H1 (cell line): ENCODE data around the gene C2CD3. TPM values are rescaled to one million over a fixed set of nuclear protein-coding genes. Genes with fewer than 3 reads are reported as not detected.

Experiments used
- CTCF ChIA-PET: fragments of 300-600 bp; sonication (Branson Sonifier 250); formaldehyde crosslinking; loops from one replicate; lab custom pipeline; 2021; ENCODE audit not compliant: partially characterized antibody; lab: Charles Lee
- POLR2A ChIA-PET: fragments of 300-600 bp; sonication (Branson Sonifier 250); formaldehyde crosslinking; loops from one replicate; lab custom pipeline; 2021; ENCODE audit warnings: inconsistent platforms; ENCODE audit not compliant: partially characterized antibody; lab: Charles Lee
- DNase-seq, 2 experiments: peaks; one replicate each; pipeline versions ENCODE4 v3.0.0 to v3.0.0-alpha.2; 2010 to 2022; ENCODE audit warnings: low spot score in 2 of 2, low read depth in 1 of 2, mixed read lengths in 1 of 2
- FAIRE-seq: peaks from 2 replicates; lab custom pipeline; 2011; peaks lifted over from hg19 to GRCh38; lab: Jason Lieb, UNC
- H2AFZ ChIP-seq: 2 replicates; pipeline ENCODE4 v1.8.1; 2012; ENCODE audit warnings: low read length, inconsistent platforms
- H2AK5ac ChIP-seq: 2 replicates; pipeline ENCODE4 v1.6.1; 2013; ENCODE audit warnings: low read depth, low read length
- H2BK120ac ChIP-seq: replicated peaks from 2 replicates; pipeline ENCODE3; 2013; ENCODE audit warnings: low read depth, low read length, inconsistent platforms
- H2BK12ac ChIP-seq: 2 replicates; pipeline ENCODE4 v1.6.1; 2013; ENCODE audit warnings: low read depth, low read length
- H2BK15ac ChIP-seq: 2 replicates; pipeline ENCODE4 v1.6.1; 2013; ENCODE audit warnings: low read length
- H2BK20ac ChIP-seq: 2 replicates; pipeline ENCODE4 v1.6.1; 2013; ENCODE audit warnings: low read length
- H2BK5ac ChIP-seq: 2 replicates; pipeline ENCODE4 v1.6.1; 2013; ENCODE audit warnings: low read depth, low read length
- H3K14ac ChIP-seq: 2 replicates; pipeline ENCODE4 v1.6.1; 2013; ENCODE audit warnings: inconsistent platforms; ENCODE audit not compliant: insufficient read length
- H3K18ac ChIP-seq: 2 replicates; pipeline ENCODE4 v1.6.1; 2013; ENCODE audit warnings: low read length; ENCODE audit errors: extremely low read depth
- H3K23ac ChIP-seq: 2 replicates; pipeline ENCODE4 v1.6.1; 2013; ENCODE audit warnings: inconsistent platforms; ENCODE audit not compliant: insufficient read length
- H3K23me2 ChIP-seq: 2 replicates; pipeline ENCODE4 v1.6.1; 2013; ENCODE audit warnings: low read depth, low read length
- H3K27ac ChIP-seq: 2 replicates; pipeline ENCODE4 v1.6.1; 2011; ENCODE audit warnings: low read depth, low read length, inconsistent platforms
- H3K27me3 ChIP-seq, 4 experiments: replicated peaks in 1 of 4; 1 replicate in 1 of 4; 2 replicates in 3 of 4; pipeline versions ENCODE4 v1.6.1 to v1.8.1; 2011 to 2013; ENCODE audit warnings: low read length in 3 of 4, mild to moderate bottlenecking in 3 of 4, inconsistent platforms in 2 of 4, mixed read lengths in 2 of 4, moderate library complexity in 1 of 4; ENCODE audit not compliant: control insufficient read depth in 3 of 4, insufficient read depth in 3 of 4; ENCODE audit errors: extremely low read depth in 1 of 4
- H3K36me3 ChIP-seq, 4 experiments: 2 replicates each; pipeline versions ENCODE4 v1.6.1 to v1.8.1; 2011 to 2013; ENCODE audit warnings: mild to moderate bottlenecking in 4 of 4, low read length in 3 of 4, moderate library complexity in 2 of 4, control low read depth in 1 of 4, inconsistent platforms in 1 of 4; ENCODE audit not compliant: insufficient read depth in 4 of 4, control insufficient read depth in 2 of 4
- H3K4ac ChIP-seq: replicated peaks from 2 replicates; pipeline ENCODE3; 2013; ENCODE audit warnings: low read length, low read depth, mixed read lengths, inconsistent platforms; ENCODE audit not compliant: insufficient read length
- H3K4me1 ChIP-seq, 4 experiments: replicated peaks in 1 of 4; 1 replicate in 1 of 4; 2 replicates in 3 of 4; pipeline versions ENCODE4 v1.6.1 to v1.8.1; 2011 to 2013; ENCODE audit warnings: low read length in 3 of 4, inconsistent platforms in 2 of 4, mixed read lengths in 1 of 4; ENCODE audit not compliant: insufficient read depth in 4 of 4, control insufficient read depth in 3 of 4
- H3K4me2 ChIP-seq, 2 experiments: 2 replicates each; pipeline versions ENCODE4 v1.6.1 to v1.8.1; 2011 to 2013; ENCODE audit warnings: low read depth in 2 of 2, low read length in 2 of 2, control low read depth in 1 of 2, inconsistent platforms in 1 of 2, mild to moderate bottlenecking in 1 of 2; ENCODE audit not compliant: insufficient read depth in 1 of 2
- H3K4me3 ChIP-seq, 4 experiments: fragments of 200-600, 300-600 bp in 1 of 4; sonication (generic), shearing (Covaris generic), sonication (Bioruptor Twin) in 1 of 4; 2 replicates each; pipeline versions ENCODE4 v1.5.1 to v1.8.1; 2011 to 2016; ENCODE audit warnings: low read length in 4 of 4, low read depth in 3 of 4, control low read depth in 2 of 4, inconsistent platforms in 2 of 4, mild to moderate bottlenecking in 2 of 4, mixed read lengths in 1 of 4, moderate library complexity in 1 of 4; ENCODE audit not compliant: insufficient read depth in 2 of 4; ENCODE audit errors: extremely low read depth in 1 of 4
- H3K56ac ChIP-seq: replicated peaks from 2 replicates; pipeline ENCODE3; 2013; ENCODE audit warnings: low read depth, mild to moderate bottlenecking, mixed read lengths, low read length, inconsistent platforms; ENCODE audit not compliant: insufficient read length
- H3K79me1 ChIP-seq: 2 replicates; pipeline ENCODE4 v1.6.1; 2013; ENCODE audit warnings: low read depth, low read length, control low read depth
- H3K79me2 ChIP-seq, 2 experiments: 2 replicates each; pipeline versions ENCODE4 v1.6.1 to v1.8.1; 2012 to 2013; ENCODE audit warnings: low read length in 2 of 2, mild to moderate bottlenecking in 2 of 2, inconsistent platforms in 1 of 2; ENCODE audit not compliant: insufficient read depth in 2 of 2, control insufficient read depth in 1 of 2
- H3K9ac ChIP-seq, 4 experiments: replicated peaks in 1 of 4; 1 replicate in 1 of 4; 2 replicates in 3 of 4; pipeline versions ENCODE4 v1.6.1 to v1.8.1; 2011 to 2013; ENCODE audit warnings: low read depth in 3 of 4, low read length in 3 of 4, control low read depth in 2 of 4, mild to moderate bottlenecking in 2 of 4, moderate library complexity in 2 of 4, inconsistent platforms in 1 of 4; ENCODE audit errors: extremely low read depth in 1 of 4
- H3K9me3 ChIP-seq, 2 experiments: 2 replicates each; pipeline versions ENCODE4 v1.6.1 to v1.8.1; 2012 to 2013; ENCODE audit warnings: mild to moderate bottlenecking in 2 of 2, moderate library complexity in 2 of 2, control low read depth in 1 of 2, inconsistent platforms in 1 of 2, low read depth in 1 of 2, low read length in 1 of 2, mixed read lengths in 1 of 2; ENCODE audit not compliant: insufficient read depth in 2 of 2
- H4K20me1 ChIP-seq, 2 experiments: replicated peaks in 1 of 2; 2 replicates each; pipeline versions ENCODE3 to v1.8.1; 2011 to 2013; ENCODE audit warnings: inconsistent platforms in 2 of 2, low read length in 2 of 2, mild to moderate bottlenecking in 1 of 2; ENCODE audit not compliant: insufficient read depth in 2 of 2, control insufficient read depth in 1 of 2
- H4K5ac ChIP-seq: 2 replicates; pipeline ENCODE4 v1.6.1; 2013; ENCODE audit warnings: low read length, low read depth, mixed read lengths, inconsistent platforms; ENCODE audit not compliant: insufficient read length
- H4K8ac ChIP-seq: 2 replicates; pipeline ENCODE4 v1.8.0; 2013; ENCODE audit warnings: mild to moderate bottlenecking, moderate library complexity, low read length, inconsistent platforms; ENCODE audit not compliant: insufficient read depth; ENCODE audit errors: extremely low read depth
- H4K91ac ChIP-seq: replicated peaks from 2 replicates; pipeline ENCODE3; 2013; ENCODE audit warnings: low read length, mixed read lengths, inconsistent platforms; ENCODE audit not compliant: insufficient read length
- CREB1 ChIP-seq: IDR thresholded peaks from 2 replicates; pipeline ENCODE4 v1.6.1; 2012; ENCODE audit warnings: inconsistent platforms
- CTCF ChIP-seq, 3 experiments: IDR thresholded peaks; 1 replicate in 2 of 3; 2 replicates in 1 of 3; pipeline versions ENCODE4 v1.5.1 to v1.6.1; 2011; ENCODE audit warnings: low read length in 3 of 3, mild to moderate bottlenecking in 3 of 3, inconsistent platforms in 2 of 3, low read depth in 1 of 3, moderate library complexity in 1 of 3; ENCODE audit not compliant: insufficient read depth in 1 of 3; ENCODE audit errors: control extremely low read depth in 1 of 3
- HDAC6 ChIP-seq: IDR thresholded peaks from one replicate; pipeline ENCODE4 v1.7.1; 2012; ENCODE audit warnings: low read depth, mild to moderate bottlenecking, inconsistent platforms, low read length, moderate library complexity
- RBBP5 ChIP-seq: IDR thresholded peaks from 2 replicates; pipeline ENCODE4 v1.7.1; 2012; ENCODE audit warnings: low read depth, mild to moderate bottlenecking, inconsistent platforms, low read length, moderate library complexity, borderline replicate concordance
- SIX5 ChIP-seq: IDR thresholded peaks from 2 replicates; pipeline ENCODE4 v1.6.1; 2011; ENCODE audit warnings: mild to moderate bottlenecking, low read depth, low read length
- SP2 ChIP-seq: IDR thresholded peaks from 2 replicates; pipeline ENCODE4 v1.6.1; 2012; ENCODE audit warnings: mild to moderate bottlenecking, low read length, inconsistent platforms
- TAF7 ChIP-seq: optimal IDR thresholded peaks from 2 replicates; pipeline ENCODE3; 2011; ENCODE audit warnings: low read depth, mild to moderate bottlenecking, inconsistent platforms, low read length, moderate library complexity, borderline replicate concordance
- WGBS, 2 experiments: shearing (Covaris generic) in 1 of 2; methylation state at CpG; one replicate each; pipeline versions ENCODE4 v1.1.6 to v1.1.7; 2013 to 2015; ENCODE audit warnings: low lambda C conversion rate in 2 of 2, mixed read lengths in 2 of 2, inconsistent platforms in 1 of 2, low coverage in 1 of 2, missing lambda C conversion rate in 1 of 2; ENCODE audit not compliant: insufficient replicate concordance in 2 of 2, insufficient coverage in 1 of 2, insufficient read length in 1 of 2; ENCODE audit errors: extremely low coverage in 1 of 2, missing lambda C conversion rate in 1 of 2; 5-methylcytosine and 5-hydroxymethylcytosine counted together
- polyA plus RNA-seq, 7 experiments: library from polyadenylated mRNA; depleted of rRNA in 3 of 7; stranded (reverse) in 5 of 7; unstranded in 2 of 7; fragments of >200 nt in 5 of 7; fragments of 200-250 nt in 2 of 7; gene quantifications; 1 replicate in 5 of 7; 2 replicates in 1 of 7; 4 replicates in 1 of 7; pipeline versions ENCODE4 v1.2.1 to v1.2.3, GENCODE V29; 2011 to 2013; ENCODE audit warnings: missing spikeins in 2 of 7, mixed read lengths in 2 of 7
- total RNA-seq: library from RNA; stranded (reverse); fragmentation: NEBNext Ultra II Directional; extraction: Animal tissue kit (Norgen Biotek cat#: 25700); gene quantifications from 2 replicates; pipeline ENCODE4 v1.2.1, GENCODE V29; 2021

The C2CD3 gene
- total and polyA plus RNA-seq, 2 of the 8 experiments (the other 6 are each of a cell fraction or from before 2014, with no cell fraction given), result 11.0 to 29.1 TPM

GRCh38 chr11:74134661-74135060 is 36.1 kb downstream of the C2CD3 start:
- no peak overlapping the region for H2BK15ac ChIP-seq
- no peak overlapping the region for H3K14ac ChIP-seq
- no peaks in the 10 kb centered on the region for H3K23me2 ChIP-seq
- H4K5ac ChIP-seq, result no peak overlapping the region
- no peak overlapping the region for H4K8ac ChIP-seq
- no peak overlapping the region for H2AFZ ChIP-seq
- TF ChIP-seq SIX5 (no peak), HDAC6 (no peak), SP2 (no peak), CTCF (IDR thresholded peaks at IDR 0.05; ENCODE audit: control extremely low read depth in 1 of 3, insufficient read depth in 1 of 3, low read depth in 1 of 3, low read length in 3 of 3) (no peak), RBBP5 (no peak), TAF7 (no peak), CREB1 (no peak)
- DNase-seq (no peak), FAIRE-seq (no peak)
- no peak overlapping the region for H3K4ac ChIP-seq
- peaks cover 0 to 7% of the 10 kb centered on the region in 2 experiments; a peak in 1 of 4 replicates for H3K9me3 ChIP-seq
- no peak overlapping the region for H3K18ac ChIP-seq
- no peak overlapping the region for H3K27ac ChIP-seq
- no peak overlapping the region for H2AK5ac ChIP-seq
- peaks cover 0 to 48% (median 18%) of the 10 kb centered on the region in 4 experiments; a peak in 5 of 8 replicates for H3K36me3 ChIP-seq
- WGBS, 2 experiments, result 98% methylated on average over 3 of the region's 3 CpGs; no CpG with 5 or more reads in 1 of the 2 experiments
- no peak overlapping the region for H3K23ac ChIP-seq
- no peaks in the 10 kb centered on the region for H3K27me3 ChIP-seq
- H3K9ac ChIP-seq, result no peak overlapping the region
- no peaks in the 10 kb centered on the region for H3K79me1 ChIP-seq
- POLR2A ChIA-PET, result interaction anchor here (1.0 to 1.3 kb wide), 3 partner anchors 10 to 14 kb away, joined by 5 to 7 read pairs (median 5); no protein-coding TSS in a partner anchor
- H2BK5ac ChIP-seq, result no peak overlapping the region
- peaks cover 0 to 6% (median 1%) of the 10 kb centered on the region in 4 experiments; a peak in 4 of 7 replicates for H3K4me1 ChIP-seq
- H2BK120ac ChIP-seq, result no peak overlapping the region
- CTCF ChIA-PET, result interaction anchor here (0.7 kb wide), 2 partner anchors 101 to 747 kb away, joined by 3 to 4 read pairs; no protein-coding TSS in a partner anchor
- H4K20me1 ChIP-seq, result no peaks in the 10 kb centered on the region
- H3K4me2 ChIP-seq, result no peak overlapping the region
- no peak overlapping the region for H4K91ac ChIP-seq
- H2BK20ac ChIP-seq, result no peak overlapping the region
- H3K4me3 ChIP-seq, result no peak overlapping the region
- H2BK12ac ChIP-seq, result no peak overlapping the region
- H3K79me2 ChIP-seq, result no peaks in the 10 kb centered on the region
- H3K56ac ChIP-seq, result no peak overlapping the region
